NCI-H2029 (cell line): ENCODE data around the gene MROH2A.

Experiments used
- DNase-seq: peaks from one replicate; lab custom pipeline; 2025; lab: John Stamatoyannopoulos, UW

The MROH2A gene

GRCh38 chr2:233766416-233766815 is 11.7 kb upstream of the MROH2A start:
- DNase-seq = no peak

GRCh38 chr2:233768076-233768475 is 10.1 kb upstream of the MROH2A start:
- DNase-seq = no peak

GRCh38 chr2:233769260-233769659 is 8.9 kb upstream of the MROH2A start:
- DNase-seq = no peak

- DNase-seq = no peak
Observed at GRCh38 chr2:233772153-233772552, 6.0 kb upstream of the MROH2A start.

GRCh38 chr2:233772583-233772982 is 5.5 kb upstream of the MROH2A start:
- no peak for DNase-seq

- no peak for DNase-seq
Observed at GRCh38 chr2:233773854-233774253, 4.3 kb upstream of the MROH2A start.

GRCh38 chr2:233775414-233775813 is 2.7 kb upstream of the MROH2A start:
- DNase-seq = no peak

GRCh38 chr2:233779722-233780121 is 1.6 kb downstream of the MROH2A start:
- DNase-seq = no peak

GRCh38 chr2:233780771-233781170 is 2.6 kb downstream of the MROH2A start:
- no peak for DNase-seq

GRCh38 chr2:233789554-233789953 is 11.4 kb downstream of the MROH2A start:
- no peak for DNase-seq

- no peak for DNase-seq
Observed at GRCh38 chr2:233791151-233791882, 13.2 kb downstream of the MROH2A start.

- no peak for DNase-seq
Observed at GRCh38 chr2:233791883-233792329, 13.8 kb downstream of the MROH2A start.

GRCh38 chr2:233792720-233793119 is 14.6 kb downstream of the MROH2A start:
- DNase-seq = no peak

- DNase-seq = no peak
Observed at GRCh38 chr2:233793465-233794127, 15.5 kb downstream of the MROH2A start.

GRCh38 chr2:233794128-233794658 is 16.1 kb downstream of the MROH2A start:
- DNase-seq = no peak

GRCh38 chr2:233795735-233796171 is 17.6 kb downstream of the MROH2A start:
- DNase-seq = no peak

GRCh38 chr2:233796254-233796653 is 18.1 kb downstream of the MROH2A start:
- no peak for DNase-seq

GRCh38 chr2:233798335-233799086 is 20.4 kb downstream of the MROH2A start:
- DNase-seq = no peak

- no peak for DNase-seq
Observed at GRCh38 chr2:233799087-233799665, 21.0 kb downstream of the MROH2A start.

- DNase-seq = no peak
Observed at GRCh38 chr2:233799716-233800115, 21.6 kb downstream of the MROH2A start.

GRCh38 chr2:233800208-233800607 is 22.1 kb downstream of the MROH2A start:
- no peak for DNase-seq
